ENCODE data around the gene CYP27C1. TPM values are rescaled to one million over a fixed set of nuclear protein-coding genes. Genes with fewer than 3 reads are reported as not detected.

The CYP27C1 gene
- polyA plus RNA-seq, 1 donor, result 5.7 TPM

GRCh38 chr2:127150996-127151395 is 69.1 kb downstream of the CYP27C1 start:
- DNase-seq, result no peak

GRCh38 chr2:127149384-127149783 is 70.7 kb downstream of the CYP27C1 start:
- no peak for DNase-seq

- no peak for DNase-seq
Measured at GRCh38 chr2:127146820-127147502, 73.1 kb downstream of the CYP27C1 start.

GRCh38 chr2:127146071-127146725 is 73.9 kb downstream of the CYP27C1 start:
- no peak for DNase-seq

GRCh38 chr2:127145280-127145895 is 74.7 kb downstream of the CYP27C1 start:
- DNase-seq, result no peak

GRCh38 chr2:127143841-127144782 is 76.0 kb downstream of the CYP27C1 start:
- DNase-seq, result no peak

- DNase-seq, result no peak
Measured at GRCh38 chr2:127142663-127143630, 77.2 kb downstream of the CYP27C1 start.

GRCh38 chr2:127140538-127140937 is 79.6 kb downstream of the CYP27C1 start:
- no peak for DNase-seq

GRCh38 chr2:127139766-127140165 is 80.3 kb downstream of the CYP27C1 start:
- DNase-seq, result no peak

- no peak for DNase-seq
Measured at GRCh38 chr2:127138281-127138680, 81.8 kb downstream of the CYP27C1 start.

GRCh38 chr2:127137741-127138140 is 82.4 kb downstream of the CYP27C1 start:
- DNase-seq, result no peak

GRCh38 chr2:127137225-127137624 is 82.9 kb downstream of the CYP27C1 start:
- no peak for DNase-seq

- DNase-seq, result no peak
Measured at GRCh38 chr2:127134833-127135830, 85.0 kb downstream of the CYP27C1 start.

- no peak for DNase-seq
Measured at GRCh38 chr2:127134235-127134634, 85.9 kb downstream of the CYP27C1 start.

Other genes starting within 250 kb of the CYP27C1 start
- gene BIN1, start 113.1 kb downstream of the CYP27C1 start, polyA plus RNA-seq (ENCODE audit: insufficient read length), result 1,160 TPM
- gene ERCC3, start 73.8 kb upstream of the CYP27C1 start, polyA plus RNA-seq (ENCODE audit: insufficient read length), result 41.8 TPM
- 18.9 TPM for gene MAP3K2, start 167.7 kb upstream of the CYP27C1 start, polyA plus RNA-seq (ENCODE audit: insufficient read length)
- gene PROC, start 198.1 kb upstream of the CYP27C1 start, polyA plus RNA-seq (ENCODE audit: insufficient read length), result 0.93 TPM